DMS 273 (cell line): ENCODE measurements around the gene NAPEPLD.
"Not testable (repeated sequence)": the region's sequence is repeated elsewhere in the genome, so short reads cannot be mapped to it uniquely, and the experiment has no call there.

ENCODE experiments used
- DNase-seq: peaks from one replicate; lab custom pipeline; 2025; ENCODE audit not compliant: unreplicated experiment; lab: John Stamatoyannopoulos, UW

The NAPEPLD gene

DNA sequence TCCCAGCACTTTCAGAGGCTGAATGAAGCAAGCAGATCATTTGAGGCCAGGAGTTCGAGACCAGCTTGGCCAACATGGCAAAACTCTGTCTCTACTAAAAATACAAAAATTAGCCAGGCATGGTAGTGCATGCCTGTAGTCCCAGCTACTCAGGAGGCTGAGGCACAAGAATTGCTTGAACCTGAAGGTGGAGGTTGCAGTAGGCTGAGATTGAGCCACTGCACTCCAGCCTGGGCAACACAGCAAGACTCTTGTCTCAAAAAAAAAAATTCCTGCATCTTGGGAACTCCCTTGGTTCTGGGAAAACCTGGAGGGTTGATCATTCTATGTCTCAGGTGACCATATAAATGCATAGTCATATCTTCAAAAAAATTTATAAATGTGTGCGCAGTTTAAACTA lies 4.1 kb downstream of the NAPEPLD start:
- DNase-seq, result not testable (repeated sequence)

GRCh38 chr7:103143868-103144267 lies 5.0 kb downstream of the NAPEPLD start:
- no peak for DNase-seq

GRCh38 chr7:103142494-103142893 lies 6.4 kb downstream of the NAPEPLD start:
- no peak for DNase-seq

DNA sequence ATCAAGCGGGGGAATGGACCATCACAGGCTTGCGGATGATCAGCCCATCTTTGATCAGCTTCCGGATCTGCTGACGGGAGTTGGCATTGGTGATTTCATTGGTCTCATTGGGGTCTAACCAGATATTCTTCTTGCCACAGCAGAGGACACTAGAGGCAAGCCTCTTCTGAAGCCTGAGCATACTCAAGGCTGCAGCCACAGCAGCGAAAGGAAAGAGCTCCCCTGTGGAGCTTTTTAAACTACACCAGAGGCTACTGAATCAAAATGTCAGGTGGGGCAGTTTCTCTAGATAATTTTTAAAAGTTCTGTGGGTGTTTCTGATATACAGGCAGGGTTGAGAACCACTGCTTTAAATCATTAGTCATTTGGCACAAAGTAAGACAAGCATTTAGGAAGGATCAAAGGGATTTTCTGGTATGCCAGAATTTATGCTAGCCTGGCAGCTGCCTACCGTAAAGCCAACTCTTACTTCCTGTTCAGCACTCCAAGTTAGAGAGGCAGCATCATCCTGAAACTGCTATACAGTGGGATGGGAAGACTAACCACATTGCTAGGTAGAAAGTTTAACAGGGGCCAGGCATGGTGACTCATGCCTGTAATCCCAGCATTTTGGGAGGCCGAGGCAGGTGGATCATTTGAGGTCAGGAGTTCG lies 7.0 kb downstream of the NAPEPLD start:
- no peak for DNase-seq

- DNase-seq, result no peak
These were observed 8.2 kb downstream of the NAPEPLD start for GRCh38 chr7:103140685-103141084.

DNA sequence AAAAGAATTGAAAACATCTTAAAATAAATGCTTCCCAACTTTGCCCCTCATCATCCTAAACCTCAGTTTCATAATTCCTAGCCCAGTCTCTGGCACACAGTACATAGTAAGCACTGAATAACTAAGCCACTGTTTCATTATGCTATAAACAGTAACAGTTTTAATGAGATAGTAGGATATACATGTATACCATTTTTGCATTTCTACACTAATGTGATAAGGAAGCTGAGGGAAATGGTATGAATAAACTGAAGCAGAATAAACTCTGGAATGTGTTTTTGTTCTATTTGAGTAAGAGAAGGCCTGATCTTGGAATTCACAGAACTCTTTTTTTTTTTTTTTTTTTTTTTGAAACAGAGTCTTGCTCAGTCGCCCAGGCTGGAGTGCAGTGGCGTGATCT lies 8.8 kb downstream of the NAPEPLD start:
- no peak for DNase-seq

GRCh38 chr7:103134836-103135554 lies 13.9 kb downstream of the NAPEPLD start:
- DNase-seq, result no peak

- no peak for DNase-seq
These were observed 15.8 kb downstream of the NAPEPLD start for GRCh38 chr7:103132995-103133688.

- DNase-seq, result no peak
These were observed 17.8 kb downstream of the NAPEPLD start for GRCh38 chr7:103130901-103131624.

- no peak for DNase-seq
These were observed 19.0 kb downstream of the NAPEPLD start for GRCh38 chr7:103129702-103130549.

GRCh38 chr7:103127006-103127405 lies 21.9 kb downstream of the NAPEPLD start:
- no peak for DNase-seq

GRCh38 chr7:103124429-103124979 lies 24.4 kb downstream of the NAPEPLD start:
- no peak for DNase-seq

DNA sequence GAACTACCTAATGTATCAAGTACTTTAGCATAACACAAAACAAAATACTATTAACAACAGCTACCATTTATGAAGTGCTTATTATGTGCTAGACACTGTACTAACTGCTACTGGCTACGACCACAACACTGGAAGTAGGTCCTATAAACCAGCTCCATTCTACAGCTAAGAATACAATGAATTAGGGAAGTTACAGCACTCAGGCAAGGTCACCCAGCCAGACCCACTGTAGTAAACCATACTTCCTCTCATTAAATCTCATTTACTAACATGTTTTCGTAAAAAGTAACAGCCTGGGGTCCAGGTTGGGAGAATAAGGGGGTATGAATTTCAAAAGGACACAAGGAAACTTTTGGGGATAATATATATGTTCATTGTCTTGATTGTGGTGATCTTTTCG lies 25.4 kb downstream of the NAPEPLD start:
- DNase-seq, result no peak

DNA sequence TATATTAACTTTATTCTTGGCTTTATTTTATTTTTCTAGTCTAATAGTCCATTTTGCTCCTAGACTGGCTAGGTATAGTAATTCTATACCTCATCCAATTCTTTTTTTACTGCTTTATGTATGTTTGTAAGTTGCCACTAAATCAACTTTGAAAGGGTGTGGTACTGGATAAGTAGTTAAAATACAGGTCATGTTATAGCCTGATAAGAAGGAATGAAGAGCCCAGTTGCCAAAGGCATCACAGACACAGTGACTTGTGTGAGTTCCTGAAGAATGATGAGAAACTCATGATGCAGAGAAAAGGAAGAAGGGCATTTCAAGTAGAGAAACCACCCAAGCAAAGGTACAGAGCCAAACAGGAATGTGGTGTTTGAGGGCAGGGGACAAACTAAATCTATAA lies 27.3 kb downstream of the NAPEPLD start:
- DNase-seq, result no peak

DNA sequence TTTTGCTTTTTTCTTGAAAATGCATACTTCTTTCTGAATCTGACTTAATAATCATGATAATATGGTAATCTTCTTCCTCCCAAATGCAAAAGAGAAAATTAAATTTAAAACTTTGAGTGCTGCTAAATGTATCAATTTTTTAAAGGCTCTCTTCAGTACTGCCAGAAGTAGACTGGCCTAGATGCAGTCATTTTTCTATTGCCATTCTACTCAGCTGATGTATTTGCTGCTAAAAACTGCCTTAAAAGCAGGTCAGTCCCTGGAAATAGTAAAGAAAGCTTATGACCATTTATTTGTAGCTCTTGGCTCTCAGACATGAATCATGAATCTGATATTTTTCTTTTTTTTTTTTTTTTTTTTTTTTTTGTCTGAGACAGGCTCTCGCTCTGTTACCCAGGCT lies 28.5 kb downstream of the NAPEPLD start:
- DNase-seq, result no peak

- DNase-seq, result no peak
These were observed 29.1 kb downstream of the NAPEPLD start for GRCh38 chr7:103119791-103120291.

- no peak for DNase-seq
These were observed 31.4 kb downstream of the NAPEPLD start for GRCh38 chr7:103117465-103117864.

- no peak for DNase-seq
These were observed 31.9 kb downstream of the NAPEPLD start for GRCh38 chr7:103116991-103117390.

GRCh38 chr7:103116511-103116910 lies 32.4 kb downstream of the NAPEPLD start:
- DNase-seq, result no peak

- no peak for DNase-seq
These were observed 33.1 kb downstream of the NAPEPLD start for GRCh38 chr7:103115771-103116170.
